Naive thymus-derived CD8-positive, alpha-beta T cell (primary cell): ENCODE measurements around the gene RPL7L1. TPM values are rescaled to one million over a fixed set of nuclear protein-coding genes. Genes with fewer than 3 reads are reported as not detected.

ENCODE experiments used
- ATAC-seq, 2 donors: fragments of 150-1000 bp; cut with Tn5 transposase in 1 of 2; sonication (Bioruptor Pico), chemical (Tn5 transposase) in 1 of 2; 1 replicate in 1 of 2; 2 replicates in 1 of 2; pipeline ENCODE4 v1.10.0; 2021; ENCODE audit warnings: mild to moderate bottlenecking in 2 of 2, moderate library complexity in 2 of 2
- POLR2A ChIA-PET: fragments of 350-600 bp; sonication (Branson Sonifier 250); formaldehyde crosslinking; loops from one replicate; lab custom pipeline; 2021; ENCODE audit warnings: antibody characterized with exemption; lab: Charles Lee
- DNase-seq, 10 donors: peaks; one replicate each; pipeline versions ENCODE4 v3.0.0 to v3.0.0-alpha.2; 2020 to 2022
- H3K27ac Mint-ChIP-seq, 10 donors: one replicate each; pipeline ENCODE4 v1.8.0; 2020 to 2022; ENCODE audit warnings: mild to moderate bottlenecking in 10 of 10, mixed read lengths in 10 of 10, moderate library complexity in 4 of 10, inconsistent platforms in 1 of 10
- H3K27me3 Mint-ChIP-seq, 5 donors: one replicate each; pipeline ENCODE4 v1.8.0; 2021 to 2022; ENCODE audit warnings: mixed read lengths in 5 of 5
- H3K36me3 Mint-ChIP-seq, 3 donors: one replicate each; pipeline ENCODE4 v1.8.0; 2020 to 2022; ENCODE audit warnings: mixed read lengths in 3 of 3, mild to moderate bottlenecking in 2 of 3, inconsistent platforms in 1 of 3
- H3K4me1 Mint-ChIP-seq, 4 donors: one replicate each; pipeline ENCODE4 v1.8.0; 2021 to 2022; ENCODE audit warnings: mixed read lengths in 4 of 4
- H3K4me3 Mint-ChIP-seq, 10 donors: one replicate each; pipeline ENCODE4 v1.8.0; 2020 to 2022; ENCODE audit warnings: mild to moderate bottlenecking in 10 of 10, mixed read lengths in 10 of 10, moderate library complexity in 6 of 10, inconsistent platforms in 1 of 10
- H3K9me3 Mint-ChIP-seq, 9 donors: one replicate each; pipeline ENCODE4 v1.8.0; 2020 to 2022; ENCODE audit warnings: mixed read lengths in 9 of 9, mild to moderate bottlenecking in 3 of 9, inconsistent platforms in 1 of 9, moderate library complexity in 1 of 9
- polyA plus RNA-seq, 3 donors: library from polyadenylated mRNA; unstranded; fragments of 300-500 nt; fragmentation: Illumina TruSeq; gene quantifications; one replicate each; pipeline ENCODE4 v1.2.3, GENCODE V29; 2021
- total RNA-seq, 8 experiments: library from RNA in 2 of 8; stranded (reverse) in 2 of 8; gene quantifications; one replicate each; pipeline ENCODE4 v1.2.3 and lab custom pipeline; 2021 to 2026

The RPL7L1 gene
- total and polyA plus RNA-seq, 5 experiments from 2014 or later, result 65.3 to 135 (median 87.9) TPM

- no peak for DNase-seq
- Mint-ChIP-seq H3K27me3 (peaks cover 6 to 13% (median 6%) of the 10 kb centered on the region in 5 donors), H3K4me1 (peaks cover 3 to 6% (median 3%) of the 10 kb centered on the region in 4 donors), H3K27ac (peak within 1 kb of the TSS in 1 of 10 donors; percentile 60), H3K4me3 (no peak within 1 kb of the TSS), H3K9me3 (no peaks in the 10 kb centered on the region), H3K36me3 (no peaks in the 10 kb centered on the region)
- ATAC-seq, result no peak
- POLR2A ChIA-PET, result interaction anchor here (0.6 to 1.5 kb wide), 2 partner anchors 14 to 217 kb away, joined by 3 to 8 read pairs; partner anchors contain the start of gene CNPY3
Observed at GRCh38 chr6:42915732-42916131, 36.3 kb downstream of the RPL7L1 start, which contains the start of gene PTCRA. Gene PTCRA (plus strand): TSS chr6:42916053. CDS start chr6:42916070, 17 bp downstream.

- peaks cover 1 to 2% (median 1%) of the 10 kb centered on the region in 4 donors for H3K4me1 Mint-ChIP-seq
- POLR2A ChIA-PET, result no interaction called here
- no peaks in the 10 kb centered on the region for H3K36me3 Mint-ChIP-seq
- peaks cover 3 to 9% (median 4%) of the 10 kb centered on the region in 5 donors for H3K27me3 Mint-ChIP-seq
- no peaks in the 10 kb centered on the region for H3K9me3 Mint-ChIP-seq
- ATAC-seq (no peak), DNase-seq (no peak)
- H3K4me3 Mint-ChIP-seq, result no peak overlapping the region
- peak overlapping the region in 1 of 10 donors; percentile 60 for H3K27ac Mint-ChIP-seq
Observed at GRCh38 chr6:42916288-42916687, 36.9 kb downstream of the RPL7L1 start.

GRCh38 chr6:42921801-42922200 lies 42.4 kb downstream of the RPL7L1 start:
- POLR2A ChIA-PET, result interaction anchor here (0.7 kb wide), 1 partner anchor 8 kb away, joined by 3 read pairs; no protein-coding TSS in a partner anchor
- no peak for DNase-seq
- Mint-ChIP-seq H3K27ac (no peak overlapping the region), H3K27me3 (no peaks in the 10 kb centered on the region), H3K9me3 (no peaks in the 10 kb centered on the region), H3K4me1 (peaks cover 0 to 6% (median 2%) of the 10 kb centered on the region in 4 donors), H3K4me3 (no peak overlapping the region), H3K36me3 (no peaks in the 10 kb centered on the region)
- no peak for ATAC-seq

GRCh38 chr6:42923666-42924065 lies 44.2 kb downstream of the RPL7L1 start:
- Mint-ChIP-seq H3K27ac (peak overlapping the region in 1 of 10 donors; percentile 46), H3K4me3 (no peak overlapping the region), H3K36me3 (no peaks in the 10 kb centered on the region), H3K4me1 (peaks cover 3 to 11% (median 7%) of the 10 kb centered on the region in 4 donors), H3K9me3 (no peaks in the 10 kb centered on the region), H3K27me3 (no peaks in the 10 kb centered on the region)
- ATAC-seq (no peak), DNase-seq (no peak)
- POLR2A ChIA-PET, result no interaction called here

GRCh38 chr6:42925248-42925857 lies 45.9 kb downstream of the RPL7L1 start:
- Mint-ChIP-seq H3K4me3 (no peak overlapping the region), H3K4me1 (peaks cover 10 to 23% (median 20%) of the 10 kb centered on the region in 4 donors), H3K9me3 (no peaks in the 10 kb centered on the region), H3K27me3 (no peaks in the 10 kb centered on the region), H3K36me3 (peaks cover 0 to 3% (median 0%) of the 10 kb centered on the region in 3 donors), H3K27ac (peak overlapping the region in 5 of 10 donors; percentile 35 to 97 (median 44))
- POLR2A ChIA-PET, result interaction anchor here (1.6 kb wide), 1 partner anchor 54 kb away, joined by 5 read pairs; the partner anchor contains the start of gene PEX6
- no peak for DNase-seq
- ATAC-seq, result no peak

- peak; percentile 82 for ATAC-seq
- POLR2A ChIA-PET, result interaction anchor here (0.6 to 5.2 kb wide), 63 partner anchors 10 to 1851 kb away, joined by 3 to 144 read pairs (median 5); partner anchors contain the start of genes ABCC10, BICRAL, BYSL and CUL7
Observed at GRCh38 chr6:42928986-42929820, 49.8 kb downstream of the RPL7L1 start, which contains the start of gene CNPY3. Gene CNPY3 (plus strand): TSS chr6:42929480. CDS start chr6:42929571, 91 bp downstream.

GRCh38 chr6:42929821-42930360 lies 50.5 kb downstream of the RPL7L1 start:
- peak overlapping the region; percentile 92 to 100 (median 96) for H3K4me3 Mint-ChIP-seq
- peak; percentile 21 to 42 for ATAC-seq
- peaks cover 32 to 64% (median 60%) of the 10 kb centered on the region in 4 donors for H3K4me1 Mint-ChIP-seq
- DNase-seq, result peak in 5 of 10 donors; percentile 37 to 57 (median 52)
- H3K27me3 Mint-ChIP-seq, result no peaks in the 10 kb centered on the region
- POLR2A ChIA-PET, result interaction anchor here (0.6 to 5.2 kb wide), 59 partner anchors 9 to 1851 kb away, joined by 3 to 144 read pairs (median 6); partner anchors contain the start of genes ABCC10, BICRAL, BYSL and CUL7
- H3K27ac Mint-ChIP-seq, result peak overlapping the region; percentile 97 to 100 (median 99)
- H3K9me3 Mint-ChIP-seq, result no peaks in the 10 kb centered on the region
- peaks cover 0 to 32% (median 0%) of the 10 kb centered on the region in 3 donors for H3K36me3 Mint-ChIP-seq

More at GRCh38 chr6:42928986-42929820, 49.8 kb downstream of the RPL7L1 start, which contains the start of gene CNPY3:
- Mint-ChIP-seq H3K36me3 (peaks cover 0 to 25% (median 0%) of the 10 kb centered on the region in 3 donors), H3K4me3 (peak within 1 kb of the TSS; percentile 92 to 100 (median 96)), H3K27me3 (no peaks in the 10 kb centered on the region), H3K27ac (peak within 1 kb of the TSS; percentile 97 to 100 (median 99)), H3K9me3 (no peaks in the 10 kb centered on the region), H3K4me1 (peaks cover 32 to 59% (median 55%) of the 10 kb centered on the region in 4 donors)
- DNase-seq, result peak; percentile 87 to 97 (median 94)

- Mint-ChIP-seq H3K27me3 (no peaks in the 10 kb centered on the region), H3K4me3 (peak overlapping the region; percentile 55 to 100 (median 74)), H3K27ac (peak overlapping the region; percentile 86 to 99 (median 94)), H3K4me1 (peaks cover 38 to 78% (median 73%) of the 10 kb centered on the region in 4 donors), H3K9me3 (no peaks in the 10 kb centered on the region), H3K36me3 (peaks cover 0 to 56% (median 6%) of the 10 kb centered on the region in 3 donors)
- POLR2A ChIA-PET, result interaction anchor here (0.8 to 5.2 kb wide), 3 partner anchors 15 to 81 kb away, joined by 3 to 109 read pairs (median 3); partner anchors contain the start of genes KLHDC3 and MEA1
- no peak for DNase-seq
- ATAC-seq, result no peak
Observed at GRCh38 chr6:42932412-42932811, 53.0 kb downstream of the RPL7L1 start.

- POLR2A ChIA-PET, result interaction anchor here (0.9 to 1.0 kb wide), 2 partner anchors 37 to 47 kb away, joined by 3 read pairs; no protein-coding TSS in a partner anchor
- no peaks in the 10 kb centered on the region for H3K9me3 Mint-ChIP-seq
- peak overlapping the region; percentile 48 to 100 (median 74) for H3K4me3 Mint-ChIP-seq
- no peaks in the 10 kb centered on the region for H3K27me3 Mint-ChIP-seq
- peaks cover 41 to 85% (median 75%) of the 10 kb centered on the region in 4 donors for H3K4me1 Mint-ChIP-seq
- DNase-seq (no peak), ATAC-seq (no peak)
- H3K36me3 Mint-ChIP-seq, result peaks cover 0 to 64% (median 10%) of the 10 kb centered on the region in 3 donors
- H3K27ac Mint-ChIP-seq, result peak overlapping the region; percentile 71 to 99 (median 92)
Observed at GRCh38 chr6:42933205-42933604, 53.8 kb downstream of the RPL7L1 start.

GRCh38 chr6:42935322-42935721 lies 55.9 kb downstream of the RPL7L1 start:
- no peak for DNase-seq
- Mint-ChIP-seq H3K4me3 (no peak overlapping the region), H3K27me3 (no peaks in the 10 kb centered on the region), H3K27ac (peak overlapping the region in 8 of 10 donors; percentile 44 to 97 (median 78)), H3K36me3 (peaks cover 0 to 80% (median 10%) of the 10 kb centered on the region in 3 donors), H3K9me3 (no peaks in the 10 kb centered on the region), H3K4me1 (peaks cover 32 to 80% (median 57%) of the 10 kb centered on the region in 4 donors)
- POLR2A ChIA-PET, result interaction anchor here (0.8 kb wide), 1 partner anchor 9 kb away, joined by 6 read pairs; no protein-coding TSS in a partner anchor
- no peak for ATAC-seq

GRCh38 chr6:42936398-42936797 lies 57.0 kb downstream of the RPL7L1 start:
- Mint-ChIP-seq H3K36me3 (peaks cover 0 to 86% (median 10%) of the 10 kb centered on the region in 3 donors), H3K4me3 (no peak overlapping the region), H3K27me3 (no peaks in the 10 kb centered on the region), H3K4me1 (peaks cover 31 to 69% (median 47%) of the 10 kb centered on the region in 4 donors), H3K9me3 (no peaks in the 10 kb centered on the region), H3K27ac (peak overlapping the region in 7 of 10 donors; percentile 6 to 97 (median 66))
- POLR2A ChIA-PET, result interaction anchor here (0.7 to 5.7 kb wide), 3 partner anchors 8 to 47 kb away, joined by 3 to 26 read pairs (median 4); partner anchors contain the start of gene CNPY3
- ATAC-seq (no peak), DNase-seq (no peak)
